Adipose tissue (tissue), 3 donors: ENCODE results near the gene QSER1. TPM values are rescaled to one million over a fixed set of nuclear protein-coding genes. Genes with fewer than 3 reads are reported as not detected.
"Not testable (repeated sequence)": the region's sequence is repeated elsewhere in the genome, so short reads cannot be mapped to it uniquely, and the experiment has no call there.

Source experiments
- H3K27ac ChIP-seq: one replicate; pipeline ENCODE4 v1.5.1; 2013; ENCODE audit warnings: low read depth, low read length
- WGBS, 3 donors: extraction: QIAGEN DNeasy Blood & Tissue Kit; methylation state at CpG; one replicate each; pipeline ENCODE4 v1.1.7; 2013; 5-methylcytosine and 5-hydroxymethylcytosine counted together
- polyA plus RNA-seq, 3 donors: library from polyadenylated mRNA; stranded (reverse); fragments of 200-250 nt; gene quantifications; one replicate each; pipeline ENCODE4 v1.2.3, GENCODE V29; 2013
- donor health status: healthy with polysubstance abuse.
- donor health status: Bipolar disorder and iron deficiency.
- donor health status: healthy.

The QSER1 gene
- polyA plus RNA-seq, 3 donors = 3.7 to 6.6 (median 3.7) TPM

GRCh38 chr11:32916994-32917393, 24.4 kb downstream of the QSER1 start:
- WGBS, 3 donors = 96 to 98% (median 97%) methylated on average over 8 of the region's 8 CpGs
- no peak overlapping the region for H3K27ac ChIP-seq

GRCh38 chr11:32918427-32918826, 25.8 kb downstream of the QSER1 start:
- H3K27ac ChIP-seq = no peak overlapping the region
- WGBS, 3 donors = 73 to 81% (median 75%) methylated on average over 1 of the region's 1 CpG

- H3K27ac ChIP-seq = no peak overlapping the region
- 38 to 54% (median 52%) methylated on average over 4 of the region's 4 CpGs for WGBS, 3 donors
Observed at GRCh38 chr11:32919338-32919737, 26.7 kb downstream of the QSER1 start.

- 97 to 100% (median 98%) methylated on average over 1 of the region's 1 CpG for WGBS, 3 donors
- H3K27ac ChIP-seq = no peak overlapping the region
Observed at GRCh38 chr11:32920570-32920969, 28.0 kb downstream of the QSER1 start.

GRCh38 chr11:32921204-32921603, 28.6 kb downstream of the QSER1 start:
- 67 to 76% (median 69%) methylated on average over 1 of the region's 1 CpG for WGBS, 3 donors
- no peak overlapping the region for H3K27ac ChIP-seq

GRCh38 chr11:32931606-32932005, 39.0 kb downstream of the QSER1 start:
- H3K27ac ChIP-seq = no peak overlapping the region
- 95 to 100% (median 98%) methylated on average over 1 of the region's 1 CpG for WGBS, 3 donors

GRCh38 chr11:32932196-32932595, 39.6 kb downstream of the QSER1 start:
- no peak overlapping the region for H3K27ac ChIP-seq
- 99 to 100% (median 100%) methylated on average over 3 of the region's 3 CpGs for WGBS, 3 donors

GRCh38 chr11:32935462-32936029, 42.9 kb downstream of the QSER1 start:
- no peak overlapping the region for H3K27ac ChIP-seq

GRCh38 chr11:32936178-32936577, 43.6 kb downstream of the QSER1 start:
- H3K27ac ChIP-seq = not testable (repeated sequence)
- WGBS, 3 donors = 100% methylated on average over 1 of the region's 1 CpG

- not testable (repeated sequence) for H3K27ac ChIP-seq
- 96 to 100% (median 99%) methylated on average over 3 of the region's 3 CpGs for WGBS, 3 donors
Observed at GRCh38 chr11:32937283-32937682, 44.7 kb downstream of the QSER1 start.

GRCh38 chr11:32939046-32939445, 46.4 kb downstream of the QSER1 start:
- 73 to 84% (median 74%) methylated on average over 1 of the region's 1 CpG for WGBS, 3 donors
- no peak overlapping the region for H3K27ac ChIP-seq

- no peak overlapping the region for H3K27ac ChIP-seq
Observed at GRCh38 chr11:32939866-32940265, 47.3 kb downstream of the QSER1 start.

- H3K27ac ChIP-seq = no peak overlapping the region
- 86 to 90% (median 88%) methylated on average over 1 of the region's 1 CpG for WGBS, 3 donors
Observed at GRCh38 chr11:32940865-32941264, 48.3 kb downstream of the QSER1 start.

- H3K27ac ChIP-seq = no peak overlapping the region
- 63 to 89% (median 79%) methylated on average over 2 of the region's 2 CpGs for WGBS, 3 donors
Observed at GRCh38 chr11:32947978-32948377, 55.4 kb downstream of the QSER1 start.

GRCh38 chr11:32949739-32950138, 57.1 kb downstream of the QSER1 start:
- H3K27ac ChIP-seq = no peak overlapping the region

GRCh38 chr11:32952421-32952820, 59.8 kb downstream of the QSER1 start:
- no peak overlapping the region for H3K27ac ChIP-seq
- WGBS, 3 donors = 27 to 72% (median 60%) methylated on average over 1 of the region's 1 CpG

GRCh38 chr11:32953700-32954099, 61.1 kb downstream of the QSER1 start:
- H3K27ac ChIP-seq = no peak overlapping the region

- no peak overlapping the region for H3K27ac ChIP-seq
- 3 to 8% (median 3%) methylated on average over 1 of the region's 1 CpG for WGBS, 3 donors
Observed at GRCh38 chr11:32960553-32961164, 68.0 kb downstream of the QSER1 start.

GRCh38 chr11:32962016-32962415, 69.4 kb downstream of the QSER1 start:
- WGBS, 3 donors = 96 to 99% (median 98%) methylated on average over 2 of the region's 2 CpGs

GRCh38 chr11:32963721-32964120, 71.1 kb downstream of the QSER1 start:
- H3K27ac ChIP-seq = no peak overlapping the region
- 95 to 97% (median 96%) methylated on average over 2 of the region's 2 CpGs for WGBS, 3 donors

More at GRCh38 chr11:32962016-32962415, 69.4 kb downstream of the QSER1 start:
- no peak overlapping the region for H3K27ac ChIP-seq

GRCh38 chr11:32968541-32968940, 75.9 kb downstream of the QSER1 start:
- no peak overlapping the region for H3K27ac ChIP-seq
- WGBS, 3 donors = 69 to 87% (median 75%) methylated on average over 1 of the region's 1 CpG
